PC-3 (cell line): ENCODE data around the gene NEK8.

Experiments used
- CTCF ChIP-seq: fragments of 300-600 bp; sonication (generic); conservative IDR thresholded peaks from 2 replicates; pipeline ENCODE4 v1.5.1; 2017; ENCODE audit warnings: antibody characterized with exemption, low read depth, mild to moderate bottlenecking, low read length
- EZH2 ChIP-seq: fragments of 300-600 bp; sonication (generic); IDR thresholded peaks from one replicate; pipeline ENCODE4 v1.6.1; 2017; ENCODE audit warnings: antibody characterized with exemption, mild to moderate bottlenecking, low read length; ENCODE audit not compliant: unreplicated experiment
- EZH2phosphoT487 ChIP-seq: fragments of 300-600 bp; sonication (generic); IDR thresholded peaks from 2 replicates; pipeline ENCODE4 v1.6.1; 2018; ENCODE audit warnings: mild to moderate bottlenecking, antibody characterized with exemption, low read length, borderline replicate concordance

- TF ChIP-seq CTCF (no peak), EZH2 (no peak), EZH2phosphoT487 (no peak)
Observed at GRCh38 chr17:28738680-28739384, 10.2 kb downstream of the NEK8 start.
